Subcutaneous adipose tissue (tissue), 4 donors: ENCODE data around the gene NOL12. TPM values are rescaled to one million over a fixed set of nuclear protein-coding genes. Genes with fewer than 3 reads are reported as not detected.

Source experiments
- CTCF ChIP-seq: fragments of 450-650 bp; IDR thresholded peaks from one replicate; pipeline ENCODE4 v1.5.1; 2016; ENCODE audit warnings: low read depth, mild to moderate bottlenecking, control low read depth, antibody characterized with exemption, moderate library complexity
- total RNA-seq, 4 donors: library from RNA; depleted of rRNA; stranded (reverse); fragments of >200 nt; gene quantifications; one replicate each; pipeline ENCODE4 v1.1.0, GENCODE V29; 2016

Gene NOL12
- total RNA-seq, 4 donors from 2014 or later = 18.7 to 35.8 (median 21.4) TPM

DNA sequence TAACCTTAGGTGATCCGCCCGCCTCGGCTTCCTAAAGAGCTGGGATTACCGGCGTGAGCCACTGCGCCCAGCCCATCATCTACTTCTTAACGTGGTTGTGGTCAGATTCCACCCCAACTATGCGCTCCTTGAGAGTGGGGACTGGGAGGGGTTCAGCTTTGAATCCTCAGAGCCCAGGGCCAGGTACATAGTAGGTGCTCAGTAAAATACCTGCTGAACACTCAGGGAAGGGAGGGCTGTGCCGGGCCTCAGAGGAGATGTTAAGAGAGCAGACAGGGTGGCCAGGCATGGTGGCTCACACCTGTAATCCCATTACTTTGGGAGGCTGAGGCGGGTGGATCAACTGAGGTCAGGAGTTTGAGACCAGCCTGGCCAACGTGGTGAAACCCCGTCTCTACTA lies 11.9 kb upstream of the NOL12 start:
- TF ChIP-seq CTCF = no peak

GRCh38 chr22:37674951-37675929 lies 10.9 kb upstream of the NOL12 start, which contains the start of gene LGALS1:
TSS of gene LGALS1 (plus strand) at chr22:37675636. CDS start at chr22:37675703, 67 bp downstream.
- no peak for TF ChIP-seq CTCF

DNA sequence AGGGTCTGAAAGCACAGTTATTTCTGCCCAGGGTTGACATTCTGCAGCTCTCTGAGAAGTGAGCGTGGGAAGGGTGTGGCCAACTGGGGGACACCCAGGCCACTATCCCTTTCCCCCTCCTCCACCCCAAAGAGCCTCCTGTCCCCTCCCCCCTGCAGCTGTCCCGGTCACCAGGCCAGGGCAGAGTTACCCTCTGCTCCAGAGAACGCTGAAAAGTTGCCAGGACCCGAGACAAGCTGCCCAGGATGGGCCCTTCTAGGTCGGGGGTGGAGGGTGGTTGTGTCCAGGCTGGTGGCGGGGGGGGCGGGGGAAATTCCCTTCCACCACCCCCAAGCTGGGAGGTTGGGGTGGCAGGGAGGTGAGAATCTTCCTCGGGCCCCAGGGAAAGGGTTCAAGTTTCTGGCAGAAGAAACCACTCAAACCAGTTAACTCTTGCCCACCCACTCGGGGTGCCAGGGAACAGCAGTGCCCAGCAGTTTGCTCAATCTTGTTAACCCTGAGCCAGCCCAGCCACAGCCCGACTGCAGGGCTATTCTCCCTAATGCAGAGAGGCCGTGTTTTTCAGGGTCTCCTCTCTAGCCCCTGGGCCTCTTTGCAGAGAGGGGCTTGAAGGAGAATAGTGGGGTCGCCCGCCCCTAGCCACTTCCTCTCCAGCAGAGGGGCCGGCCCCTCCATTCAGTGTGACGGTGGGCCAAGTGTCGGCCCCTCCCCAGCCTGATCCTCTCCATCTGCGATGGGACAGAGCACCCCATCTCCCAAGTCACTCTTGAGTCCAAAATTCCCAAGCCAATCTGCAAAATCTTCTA lies 10.0 kb upstream of the NOL12 start:
- TF ChIP-seq CTCF = no peak

GRCh38 chr22:37676736-37677492 lies 9.2 kb upstream of the NOL12 start:
- TF ChIP-seq CTCF = no peak

- TF ChIP-seq CTCF = no peak
These were observed 8.6 kb upstream of the NOL12 start for GRCh38 chr22:37677493-37677974.

GRCh38 chr22:37678372-37678771 lies 7.8 kb upstream of the NOL12 start:
- no peak for TF ChIP-seq CTCF
